Ovary (tissue), 3 donors: Measurements from ENCODE around the gene MPPED1.

Source experiments
- CTCF ChIP-seq, 3 donors: fragments of 450-650 bp in 2 of 3; fragments of 200-600 bp in 1 of 3; IDR thresholded peaks; one replicate each; pipeline versions ENCODE4 v1.5.1 to v1.8.0; 2016 to 2022; ENCODE audit warnings: antibody characterized with exemption in 3 of 3, mild to moderate bottlenecking in 1 of 3
- POLR2A ChIP-seq: fragments of 450-650 bp; IDR thresholded peaks from one replicate; pipeline ENCODE4 v1.6.1; 2017; ENCODE audit warnings: antibody characterized with exemption, mild to moderate bottlenecking, moderate library complexity
- donor health status: DM: no; HTN: no; CAD: no.

GRCh38 chr22:43500792-43501785, 89.3 kb downstream of the MPPED1 start:
- TF ChIP-seq CTCF (IDR thresholded peaks at IDR 0.05) (no peak), POLR2A (no peak)
